Kidney (tissue), 14 donors: Measurements from ENCODE around the gene ZNF605. TPM values are rescaled to one million over a fixed set of nuclear protein-coding genes. Genes with fewer than 3 reads are reported as not detected.

ENCODE experiments used
- DNase-seq, 5 donors: peaks; one replicate each; pipeline ENCODE4 v3.0.0-alpha.2; 2013 to 2020
- FAIRE-seq: peaks from 2 replicates; lab custom pipeline; 2012; peaks lifted over from hg19 to GRCh38; lab: Jason Lieb, UNC
- H3K27ac ChIP-seq, 2 donors: one replicate each; pipeline ENCODE4 v1.7.0; 2013; ENCODE audit warnings: low read depth in 2 of 2, low read length in 2 of 2, inconsistent platforms in 1 of 2
- H3K27me3 ChIP-seq: one replicate; pipeline ENCODE4 v1.7.1; 2013; ENCODE audit warnings: low read length, inconsistent platforms; ENCODE audit not compliant: control insufficient read depth, insufficient read depth
- H3K36me3 ChIP-seq, 3 donors: one replicate each; pipeline versions ENCODE4 v1.7.0 to v1.7.1; 2013; ENCODE audit warnings: low read length in 3 of 3, control low read depth in 1 of 3, inconsistent platforms in 1 of 3; ENCODE audit not compliant: insufficient read depth in 3 of 3, control insufficient read depth in 2 of 3
- H3K4me1 ChIP-seq, 3 donors: one replicate each; pipeline versions ENCODE4 v1.7.0 to v1.7.1; 2013; ENCODE audit warnings: low read length in 3 of 3, inconsistent platforms in 1 of 3, low read depth in 1 of 3; ENCODE audit not compliant: control insufficient read depth in 2 of 3, insufficient read depth in 2 of 3
- H3K4me3 ChIP-seq, 3 donors: one replicate each; pipeline versions ENCODE4 v1.7.0 to v1.8.1; 2013; ENCODE audit warnings: low read length in 3 of 3, control low read depth in 1 of 3, inconsistent platforms in 1 of 3
- H3K9ac ChIP-seq, 3 donors: one replicate each; pipeline versions ENCODE4 v1.7.0 to v1.7.1; 2013; ENCODE audit warnings: low read length in 3 of 3, control low read depth in 1 of 3, inconsistent platforms in 1 of 3
- H3K9me3 ChIP-seq, 3 donors: one replicate each; pipeline versions ENCODE4 v1.7.0 to v1.7.1; 2013; ENCODE audit warnings: low read length in 3 of 3, control low read depth in 1 of 3, inconsistent platforms in 1 of 3; ENCODE audit not compliant: control insufficient read depth in 2 of 3, insufficient read depth in 1 of 3
- intact Hi-C: fragments of 100-400 bp; cut with DNase I; formaldehyde crosslinking; loops from one replicate; pipeline ENCODE4 v1.11.1; 2022
- polyA plus RNA-seq: library from polyadenylated mRNA; stranded (reverse); fragments of 350-450 nt; fragmentation: Illumina TruSeq; extraction: RNeasy Lipid Tissue Mini Kit (QIAGEN cat#74804); gene quantifications from one replicate; pipeline ENCODE4 v1.2.3, GENCODE V29; 2014; ENCODE audit warnings: low read depth, low replicate concordance; ENCODE audit not compliant: insufficient read depth
- total RNA-seq: library from RNA; stranded (reverse); fragmentation: NEBNext Ultra II Directional; extraction: Animal tissue kit (Norgen Biotek cat#: 25700); gene quantifications from one replicate; pipeline ENCODE4 v1.2.1, GENCODE V29; 2021
- TF ChIP-seq, protein P1 (sequence below): IDR thresholded peaks from 3 replicates; pipeline ENCODE4 v1.5.1; 2012; ENCODE audit warnings: mild to moderate bottlenecking, moderate library complexity, borderline replicate concordance; ENCODE audit not compliant: insufficient read depth; ENCODE audit errors: extremely low read depth
- donor health status: control.
- donor health status: control.
- donor health status: control.
- donor health status: control.
- donor health status: control.
- donor health status: DM: yes; HTN: yes; CAD: no.
- donor health status: Normal renal cell carcinoma (clear cell type).

ZNF605 gene
- total and polyA plus RNA-seq, 2 donors from 2014 or later = 5.0 to 15.2 TPM

DNA sequence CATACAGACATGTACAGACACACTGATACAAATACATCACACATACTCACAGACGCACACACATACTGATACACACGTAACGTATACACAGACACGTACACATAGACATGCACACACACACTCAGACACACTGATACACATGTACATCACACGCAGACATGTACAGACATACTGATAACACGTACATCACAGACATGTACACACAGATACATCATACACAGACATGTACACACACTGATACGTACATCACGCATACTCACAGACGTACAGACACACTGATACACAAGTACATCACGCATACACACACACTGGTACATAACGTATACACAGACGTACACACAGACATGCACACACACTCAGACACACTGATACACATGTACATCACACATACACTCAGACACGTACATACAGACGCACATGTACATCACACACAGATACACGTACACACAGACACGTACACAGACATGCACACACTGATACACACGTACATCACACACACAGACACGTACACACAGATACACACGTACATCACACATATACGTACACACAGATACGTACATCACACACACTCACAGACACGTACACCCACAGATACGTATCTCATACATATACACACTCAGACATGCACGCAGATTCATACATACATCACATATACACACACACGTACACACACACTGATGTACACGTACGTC, 5.1 kb downstream of the ZNF605 start:
- DNase-seq (no peak), FAIRE-seq (no peak)
- no peaks in the 10 kb centered on the region for H3K27me3 ChIP-seq
- no peak overlapping the region for H3K9ac ChIP-seq
- TF ChIP-seq, protein P1, sequence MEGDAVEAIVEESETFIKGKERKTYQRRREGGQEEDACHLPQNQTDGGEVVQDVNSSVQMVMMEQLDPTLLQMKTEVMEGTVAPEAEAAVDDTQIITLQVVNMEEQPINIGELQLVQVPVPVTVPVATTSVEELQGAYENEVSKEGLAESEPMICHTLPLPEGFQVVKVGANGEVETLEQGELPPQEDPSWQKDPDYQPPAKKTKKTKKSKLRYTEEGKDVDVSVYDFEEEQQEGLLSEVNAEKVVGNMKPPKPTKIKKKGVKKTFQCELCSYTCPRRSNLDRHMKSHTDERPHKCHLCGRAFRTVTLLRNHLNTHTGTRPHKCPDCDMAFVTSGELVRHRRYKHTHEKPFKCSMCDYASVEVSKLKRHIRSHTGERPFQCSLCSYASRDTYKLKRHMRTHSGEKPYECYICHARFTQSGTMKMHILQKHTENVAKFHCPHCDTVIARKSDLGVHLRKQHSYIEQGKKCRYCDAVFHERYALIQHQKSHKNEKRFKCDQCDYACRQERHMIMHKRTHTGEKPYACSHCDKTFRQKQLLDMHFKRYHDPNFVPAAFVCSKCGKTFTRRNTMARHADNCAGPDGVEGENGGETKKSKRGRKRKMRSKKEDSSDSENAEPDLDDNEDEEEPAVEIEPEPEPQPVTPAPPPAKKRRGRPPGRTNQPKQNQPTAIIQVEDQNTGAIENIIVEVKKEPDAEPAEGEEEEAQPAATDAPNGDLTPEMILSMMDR = no peak
- peaks cover 6 to 13% (median 8%) of the 10 kb centered on the region in 3 donors for H3K36me3 ChIP-seq
- H3K4me1 ChIP-seq = peaks cover 0 to 10% (median 0%) of the 10 kb centered on the region in 3 donors
- peak overlapping the region in 1 of 3 donors; percentile 18 for H3K4me3 ChIP-seq
- H3K9me3 ChIP-seq = peaks cover 14 to 40% (median 18%) of the 10 kb centered on the region in 3 donors
- intact Hi-C loops = no loop called here
- no peak overlapping the region for H3K27ac ChIP-seq

DNA sequence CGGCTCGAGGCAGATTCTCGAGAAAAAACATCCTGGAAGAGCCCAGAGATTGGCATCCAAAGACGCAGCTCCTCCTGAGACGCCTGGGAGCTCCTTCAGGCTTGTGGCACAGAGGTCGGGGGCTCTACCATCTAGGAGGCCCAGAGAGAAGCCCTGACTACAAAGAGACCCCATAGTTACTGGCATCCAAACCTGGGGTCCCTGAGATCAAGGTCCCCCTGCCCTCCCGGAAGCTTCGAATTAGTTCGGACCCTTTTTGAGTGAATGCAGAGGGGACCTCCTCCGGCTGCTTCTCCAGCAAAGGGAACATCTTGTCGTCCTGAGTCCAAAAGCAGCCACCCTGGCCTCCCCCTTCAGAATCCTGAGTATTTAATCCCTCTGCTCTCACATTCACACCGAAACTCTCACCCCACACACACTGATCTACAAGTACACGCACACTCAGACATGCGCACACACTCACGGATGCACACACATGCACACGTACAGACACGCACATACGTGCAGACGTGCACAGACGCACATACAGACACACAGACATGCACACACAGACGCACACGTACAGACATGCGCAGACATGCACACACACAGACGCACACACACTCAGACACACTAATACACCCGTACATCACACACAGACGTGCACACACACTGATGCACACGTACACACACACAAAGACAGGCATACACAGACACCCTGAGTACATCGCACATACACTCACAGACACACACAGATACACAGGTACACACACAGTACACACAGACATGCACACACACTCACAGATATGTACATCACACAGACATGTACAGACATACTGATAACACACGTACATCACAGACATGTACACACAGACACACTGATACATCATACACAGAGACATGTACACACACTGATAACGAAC, 5.9 kb downstream of the ZNF605 start:
- DNase-seq (no peak), FAIRE-seq (no peak)
- intact Hi-C loops = no loop called here
- TF ChIP-seq, protein P1 = no peak
- peaks cover 0 to 7% (median 0%) of the 10 kb centered on the region in 3 donors for H3K4me1 ChIP-seq
- H3K27me3 ChIP-seq = no peaks in the 10 kb centered on the region
- H3K9ac ChIP-seq = no peak overlapping the region
- peaks cover 6 to 13% (median 13%) of the 10 kb centered on the region in 3 donors for H3K36me3 ChIP-seq
- no peak overlapping the region for H3K27ac ChIP-seq
- peaks cover 18 to 45% (median 20%) of the 10 kb centered on the region in 3 donors for H3K9me3 ChIP-seq
- no peak overlapping the region for H3K4me3 ChIP-seq

DNA sequence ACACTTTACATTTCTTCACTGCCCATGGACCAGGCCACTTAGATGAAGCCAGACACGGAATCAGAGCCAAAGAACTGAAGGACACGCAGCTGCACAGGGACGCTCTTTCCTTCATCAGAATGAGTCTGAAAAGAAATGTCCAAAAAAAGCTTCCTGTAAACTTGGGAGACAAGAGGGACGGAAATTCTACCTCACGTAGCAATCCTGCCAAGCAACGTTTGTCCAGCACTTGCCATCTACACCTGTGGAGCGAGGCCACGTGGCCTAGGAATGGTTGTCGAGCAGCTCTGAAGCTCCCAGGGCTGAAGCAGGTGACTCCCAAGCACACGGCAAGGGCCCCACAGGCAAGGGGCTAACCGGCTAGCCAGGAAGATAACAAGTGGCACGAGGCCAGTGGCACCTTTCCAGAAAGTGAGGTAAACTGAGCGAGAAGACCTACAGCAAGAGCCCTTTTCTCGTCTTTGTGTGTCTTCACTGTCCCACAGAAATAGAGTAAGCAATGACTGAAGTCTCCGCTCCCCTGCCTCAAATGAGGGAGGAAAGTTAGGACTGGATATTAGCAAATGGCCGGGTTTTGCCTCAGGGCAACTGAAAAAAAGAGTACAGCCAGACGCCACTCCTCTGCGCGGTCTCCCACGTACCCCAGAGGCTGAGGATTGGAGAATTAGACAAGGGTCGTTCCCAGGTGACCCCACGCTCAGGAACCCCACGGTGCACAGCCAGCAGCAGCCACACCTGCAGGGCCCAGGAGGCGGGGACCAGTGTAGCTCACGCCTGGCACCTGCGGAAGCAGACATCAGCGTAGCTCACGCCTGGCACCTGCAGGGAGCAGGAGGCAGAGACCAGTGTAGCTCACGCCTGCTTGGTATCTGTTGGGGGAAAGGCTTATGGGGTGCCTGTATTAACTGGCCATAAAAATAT, 7.7 kb downstream of the ZNF605 start:
- TF ChIP-seq, protein P1 = no peak
- FAIRE-seq (no peak), DNase-seq (no peak)
- intact Hi-C loops = no loop called here
- H3K27me3 ChIP-seq = no peaks in the 10 kb centered on the region
- H3K27ac ChIP-seq = no peak overlapping the region
- H3K9me3 ChIP-seq = peaks cover 18 to 54% (median 24%) of the 10 kb centered on the region in 3 donors
- H3K9ac ChIP-seq = no peak overlapping the region
- H3K36me3 ChIP-seq = peaks cover 17 to 25% (median 21%) of the 10 kb centered on the region in 3 donors
- H3K4me1 ChIP-seq = no peaks in the 10 kb centered on the region
- no peak overlapping the region for H3K4me3 ChIP-seq
